ENCODE data around the gene SIM2. TPM values are rescaled to one million over a fixed set of nuclear protein-coding genes. Genes with fewer than 3 reads are reported as not detected.

SIM2 gene
- total and polyA plus RNA-seq, 7 experiments from 2014 or later: 0.12 TPM; not detected in 6

- Mint-ChIP-seq H3K27me3 (no peaks in the 10 kb centered on the region), H3K4me1 (peaks cover 0 to 7% (median 0%) of the 10 kb centered on the region in 7 donors), H3K9me3 (peaks cover 10 to 64% (median 21%) of the 10 kb centered on the region in 11 donors), H3K36me3 (peaks cover 4 to 73% (median 55%) of the 10 kb centered on the region in 5 donors), H3K27ac (no peak overlapping the region), H3K4me3 (no peak overlapping the region)
- ChIA-PET POLR2A (no interaction called here), CTCF (no interaction called here)
- intact Hi-C loops (cut with micrococcal nuclease): no loop called here
- Histone ChIP-seq H3K4me1 (ENCODE audit: control insufficient read depth in 2 of 2, insufficient read depth in 2 of 2, low read length in 2 of 2) (no peaks in the 10 kb centered on the region), H3K27ac (ENCODE audit: low read depth, low read length) (no peak overlapping the region), H3K4me3 (ENCODE audit: low read length) (no peak overlapping the region), H3K36me3 (ENCODE audit: control insufficient read depth in 2 of 3, insufficient read depth in 3 of 3, low read length in 3 of 3) (no peaks in the 10 kb centered on the region), H3K9me3 (ENCODE audit: control insufficient read depth in 2 of 3, low read length in 3 of 3) (peaks cover 0 to 20% (median 0%) of the 10 kb centered on the region in 3 experiments), H3K27me3 (ENCODE audit: control insufficient read depth in 2 of 2, insufficient read depth in 2 of 2, low read length in 2 of 2) (no peaks in the 10 kb centered on the region)
- no peak for DNase-seq
- ATAC-seq: no peak
Measured at GRCh38 chr21:36798491-36798890, 99.6 kb downstream of the SIM2 start.

Other genes with a start within 250 kb of the SIM2 start
- not detected for gene CLDN14, start 219.0 kb upstream of the SIM2 start, total RNA-seq
- not detected for gene CLDN14, start 219.0 kb upstream of the SIM2 start, polyA plus RNA-seq